GM19193 (cell line): ENCODE measurements around the gene TRPM5.

Experiments used
- POLR2A ChIP-seq: IDR thresholded peaks from 4 replicates; pipeline ENCODE4 v1.6.1; 2011; ENCODE audit not compliant: insufficient read depth, insufficient read length; ENCODE audit errors: extremely low read depth

Gene TRPM5

GRCh38 chr11:2435288-2436012 is 8.9 kb downstream of the TRPM5 start:
- TF ChIP-seq POLR2A, result no peak

- TF ChIP-seq POLR2A, result no peak
Observed at GRCh38 chr11:2434506-2435255, 9.6 kb downstream of the TRPM5 start.

GRCh38 chr11:2434008-2434407 is 10.3 kb downstream of the TRPM5 start:
- no peak for TF ChIP-seq POLR2A

- no peak for TF ChIP-seq POLR2A
Observed at GRCh38 chr11:2433106-2433925, 11.0 kb downstream of the TRPM5 start.

GRCh38 chr11:2432628-2433071 is 11.7 kb downstream of the TRPM5 start:
- no peak for TF ChIP-seq POLR2A

GRCh38 chr11:2432171-2432621 is 12.1 kb downstream of the TRPM5 start:
- no peak for TF ChIP-seq POLR2A

GRCh38 chr11:2431395-2431794 is 12.9 kb downstream of the TRPM5 start:
- TF ChIP-seq POLR2A, result no peak

- TF ChIP-seq POLR2A, result no peak
Observed at GRCh38 chr11:2428322-2428795, 16.0 kb downstream of the TRPM5 start.

GRCh38 chr11:2427721-2428321 is 16.5 kb downstream of the TRPM5 start:
- TF ChIP-seq POLR2A, result no peak

GRCh38 chr11:2426826-2427521 is 17.3 kb downstream of the TRPM5 start:
- no peak for TF ChIP-seq POLR2A

- no peak for TF ChIP-seq POLR2A
Observed at GRCh38 chr11:2426221-2426620, 18.1 kb downstream of the TRPM5 start.

- no peak for TF ChIP-seq POLR2A
Observed at GRCh38 chr11:2425506-2425905, 18.8 kb downstream of the TRPM5 start.

GRCh38 chr11:2424811-2425495 is 19.4 kb downstream of the TRPM5 start:
- TF ChIP-seq POLR2A, result no peak
